Endothelial cell of umbilical vein (primary cell): ENCODE data around the gene CHRM1. TPM values are rescaled to one million over a fixed set of nuclear protein-coding genes. Genes with fewer than 3 reads are reported as not detected.

Experiments
- BruUV-seq: library from RNA; stranded (reverse); fragments of 400-500 nt; replicated peaks from 2 replicates; lab custom pipeline; 2021; lab: Mats Ljungman, UMichigan
- CTCF ChIA-PET: fragments of 300-600, 350-600 bp; sonication (Branson Sonifier 250); formaldehyde crosslinking; loops from one replicate; lab custom pipeline; 2021; ENCODE audit warnings: antibody characterized with exemption, inconsistent platforms; lab: Charles Lee
- POLR2A ChIA-PET: fragments of 300-600, 350-600 bp; sonication (Branson Sonifier 250); formaldehyde crosslinking; loops from one replicate; lab custom pipeline; 2021; ENCODE audit warnings: antibody characterized with exemption, inconsistent platforms; lab: Charles Lee
- DNase-seq: peaks from one replicate; pipeline ENCODE4 v3.0.0-alpha.2; 2011; ENCODE audit warnings: low read depth, low spot score
- FAIRE-seq: peaks from 2 replicates; lab custom pipeline; 2011; peaks lifted over from hg19 to GRCh38; lab: Jason Lieb, UNC
- H2AFZ ChIP-seq: 2 replicates; pipeline ENCODE4 v1.6.0; 2012; ENCODE audit warnings: low read depth, low read length, control low read depth, inconsistent platforms
- H3K27ac ChIP-seq: 2 replicates; pipeline ENCODE4 v1.5.1; 2011; ENCODE audit warnings: low read depth, mild to moderate bottlenecking, control low read depth, low read length, moderate library complexity; ENCODE audit not compliant: insufficient read depth
- H3K27me3 ChIP-seq, 2 experiments: 2 replicates each; pipeline versions ENCODE4 v1.6.0 to v1.6.1; 2011; ENCODE audit warnings: low read length in 2 of 2, mixed read lengths in 1 of 2; ENCODE audit not compliant: control insufficient read depth in 2 of 2, insufficient read depth in 2 of 2
- H3K36me3 ChIP-seq, 2 experiments: 2 replicates in 1 of 2; 3 replicates in 1 of 2; pipeline ENCODE4 v1.5.1; 2011; ENCODE audit warnings: low read length in 2 of 2, mild to moderate bottlenecking in 1 of 2, moderate library complexity in 1 of 2; ENCODE audit not compliant: control insufficient read depth in 2 of 2, insufficient read depth in 2 of 2; ENCODE audit errors: extremely low read depth in 1 of 2
- H3K4me1 ChIP-seq: 3 replicates; pipeline ENCODE4 v1.5.1; 2011; ENCODE audit warnings: mild to moderate bottlenecking, low read length; ENCODE audit not compliant: control insufficient read depth, insufficient read depth; ENCODE audit errors: extremely low read depth
- H3K4me2 ChIP-seq: 2 replicates; pipeline ENCODE4 v1.6.1; 2011; ENCODE audit warnings: low read length, control low read depth, mixed read lengths; ENCODE audit not compliant: insufficient read depth
- H3K4me3 ChIP-seq, 3 experiments: fragments of 200-600 bp in 1 of 3; sonication (generic), shearing (Covaris generic) in 1 of 3; replicated peaks in 1 of 3; 2 replicates each; pipeline ENCODE4 v1.5.1; 2011 to 2016; ENCODE audit warnings: control low read depth in 3 of 3, low read length in 3 of 3, mild to moderate bottlenecking in 2 of 3, inconsistent platforms in 1 of 3, low read depth in 1 of 3, moderate library complexity in 1 of 3; ENCODE audit not compliant: insufficient read depth in 1 of 3
- H3K79me2 ChIP-seq: 2 replicates; pipeline ENCODE4 v1.6.0; 2012; ENCODE audit warnings: low read length, inconsistent platforms; ENCODE audit not compliant: control insufficient read depth, insufficient read depth
- H3K9ac ChIP-seq: replicated peaks from 2 replicates; pipeline ENCODE3; 2011; ENCODE audit warnings: low read length, control low read depth; ENCODE audit not compliant: insufficient read depth; ENCODE audit errors: extremely low read depth
- H3K9me1 ChIP-seq: replicated peaks from 3 replicates; pipeline ENCODE4 v1.6.0; 2011; ENCODE audit warnings: mild to moderate bottlenecking, low read length; ENCODE audit not compliant: control insufficient read depth, insufficient read depth; ENCODE audit errors: extremely low read depth
- H3K9me3 ChIP-seq: replicated peaks from 2 replicates; pipeline ENCODE4 v1.5.1; 2012; ENCODE audit warnings: low read length, inconsistent platforms; ENCODE audit not compliant: control insufficient read depth, insufficient read depth
- H4K20me1 ChIP-seq: replicated peaks from 2 replicates; pipeline ENCODE3; 2011; ENCODE audit warnings: mild to moderate bottlenecking, low read length; ENCODE audit not compliant: control insufficient read depth, insufficient read depth; ENCODE audit errors: extremely low read depth
- CTCF ChIP-seq, 2 donors: IDR thresholded peaks; 1 replicate in 1 of 2; 2 replicates in 1 of 2; pipeline ENCODE4 v1.5.1; 2011; ENCODE audit warnings: low read length in 2 of 2, mild to moderate bottlenecking in 2 of 2, moderate library complexity in 2 of 2, control low read depth in 1 of 2, inconsistent platforms in 1 of 2, low read depth in 1 of 2; ENCODE audit not compliant: insufficient read depth in 1 of 2; ENCODE audit errors: extremely low read depth in 1 of 2
- EZH2 ChIP-seq: IDR thresholded peaks from 2 replicates; pipeline ENCODE4 v1.6.1; 2012; ENCODE audit warnings: borderline replicate concordance, low read depth, mild to moderate bottlenecking, moderate library complexity, low read length, inconsistent platforms; ENCODE audit not compliant: severe bottlenecking
- FOS ChIP-seq: IDR thresholded peaks from 2 replicates; pipeline ENCODE4 v1.6.1; 2011; ENCODE audit warnings: mild to moderate bottlenecking, low read length, moderate library complexity, borderline replicate concordance; ENCODE audit not compliant: insufficient read depth
- GATA2 ChIP-seq: IDR thresholded peaks from 2 replicates; pipeline ENCODE4 v1.7.0; 2011; ENCODE audit warnings: low read depth, mild to moderate bottlenecking, moderate library complexity, mixed read lengths, low read length; ENCODE audit not compliant: insufficient read length, insufficient read depth
- MAX ChIP-seq: IDR thresholded peaks from 2 replicates; pipeline ENCODE4 v1.6.1; 2011; ENCODE audit not compliant: insufficient read depth, insufficient read length
- MYC ChIP-seq: IDR thresholded peaks from one replicate; pipeline ENCODE4 v1.6.1; 2011; ENCODE audit warnings: mild to moderate bottlenecking, low read depth, low read length
- dilution Hi-C: fragments of 300-500 bp; cut with MboI; formaldehyde crosslinking; loops from one replicate; pipeline ENCODE4 v1.15.0; 2019; ENCODE audit warnings: low sequenced_read_pairs; ENCODE audit not compliant: extremely low pct_ligation_motif_present
- intact Hi-C: fragments of 100-400 bp; cut with micrococcal nuclease; formaldehyde crosslinking; loops from one replicate; pipeline ENCODE4 v1.10.0; 2022
- polyA plus RNA-seq, 4 experiments: library from polyadenylated mRNA; depleted of rRNA in 3 of 4; stranded (reverse) in 3 of 4; unstranded in 1 of 4; fragments of >200 nt; gene quantifications; 2 replicates each; pipeline versions ENCODE4 v1.2.1 to v1.2.3, GENCODE V29; 2011 to 2012; ENCODE audit warnings: missing spikeins in 1 of 4
- total RNA-seq: library from RNA; stranded (reverse); gene quantifications from 2 replicates; pipeline ENCODE4 v1.2.3, GENCODE V29; 2021

Gene CHRM1
- total and polyA plus RNA-seq, 2 donors (not counting 3 experiments of a cell fraction or from before 2014, with no cell fraction given): not detected

- no peak overlapping the region for H2AFZ ChIP-seq
- no peaks in the 10 kb centered on the region for H3K9me1 ChIP-seq
- TF ChIP-seq EZH2 (no peak), CTCF (IDR thresholded peaks at IDR 0.05; ENCODE audit: extremely low read depth in 1 of 2, insufficient read depth in 1 of 2, low read depth in 1 of 2, low read length in 2 of 2) (peak; percentile 97)
- ChIA-PET POLR2A (no interaction called here), CTCF (interaction anchor here (0.5 to 7.3 kb wide), 47 partner anchors 9 to 1242 kb away, joined by 3 to 488 read pairs (median 4); partner anchors contain the start of genes CHRM1 and SLC22A8)
- H3K27me3 ChIP-seq: peaks cover 0 to 2% of the 10 kb centered on the region in 2 experiments
- no peaks in the 10 kb centered on the region for H3K79me2 ChIP-seq
- dilution Hi-C loops: no loop called here
- H3K27ac ChIP-seq: no peak overlapping the region
- H3K4me1 ChIP-seq: peaks cover 7% of the 10 kb centered on the region
- intact Hi-C loops: loop anchor here (1.0 to 10.0 kb wide), 3 partner anchors 118 to 709 kb away; partner anchors contain the start of gene PLAAT3
- no peak overlapping the region for H3K9ac ChIP-seq
- no TSS peak for BruUV-seq
- no peaks in the 10 kb centered on the region for H4K20me1 ChIP-seq
- DNase-seq (peak; percentile 86), FAIRE-seq (peak; percentile 94)
- H3K9me3 ChIP-seq: no peaks in the 10 kb centered on the region
- no peak overlapping the region for H3K4me2 ChIP-seq
- no peaks in the 10 kb centered on the region for H3K36me3 ChIP-seq
- H3K4me3 ChIP-seq: no peak overlapping the region
Observed at GRCh38 chr11:62905927-62906531, 15.1 kb downstream of the CHRM1 start.

GRCh38 chr11:62905296-62905695 lies 15.9 kb downstream of the CHRM1 start:
- dilution Hi-C loops (no loop called here), intact Hi-C loops (loop anchor here (5.0 to 10.0 kb wide), 2 partner anchors 222 to 710 kb away; partner anchors contain the start of gene PLAAT3)
- POLR2A ChIA-PET: no interaction called here
- Histone ChIP-seq H3K27me3 (peaks cover 0 to 2% of the 10 kb centered on the region in 2 experiments), H2AFZ (no peak overlapping the region), H3K36me3 (no peaks in the 10 kb centered on the region), H3K9me1 (no peaks in the 10 kb centered on the region), H4K20me1 (no peaks in the 10 kb centered on the region), H3K4me2 (no peak overlapping the region), H3K79me2 (no peaks in the 10 kb centered on the region), H3K4me1 (peaks cover 7% of the 10 kb centered on the region), H3K4me3 (no peak overlapping the region), H3K9ac (no peak overlapping the region), H3K27ac (no peak overlapping the region), H3K9me3 (no peaks in the 10 kb centered on the region)
- no TSS peak for BruUV-seq
- TF ChIP-seq MYC (no peak), GATA2 (no peak), FOS (no peak), MAX (no peak), EZH2 (no peak)
- DNase-seq (no peak), FAIRE-seq (no peak)
- CTCF ChIA-PET: interaction anchor here (0.5 to 7.3 kb wide), 46 partner anchors 9 to 933 kb away, joined by 3 to 488 read pairs (median 4); partner anchors contain the start of genes CHRM1 and SLC22A8
